ENCODE data around the gene TNFAIP6.

DNA sequence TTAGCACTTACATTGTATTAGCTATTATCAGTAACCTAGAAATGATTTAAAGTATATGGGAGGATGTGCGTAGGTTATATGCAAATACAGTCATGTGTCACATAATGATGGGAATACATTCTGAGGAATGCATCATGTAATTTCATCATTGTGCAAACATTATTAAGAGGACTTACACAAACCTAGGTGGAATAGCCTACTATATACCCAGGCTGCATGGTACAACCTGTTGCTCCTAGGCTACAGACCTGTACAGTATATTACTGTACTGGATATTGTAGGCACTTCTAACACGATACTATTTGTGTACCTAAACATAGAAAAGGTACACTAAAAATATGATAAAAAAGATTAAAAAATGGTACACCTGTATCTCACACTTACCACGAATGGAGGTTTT lies 60.3 kb downstream of the TNFAIP6 start:
- TF ChIP-seq, protein P1, sequence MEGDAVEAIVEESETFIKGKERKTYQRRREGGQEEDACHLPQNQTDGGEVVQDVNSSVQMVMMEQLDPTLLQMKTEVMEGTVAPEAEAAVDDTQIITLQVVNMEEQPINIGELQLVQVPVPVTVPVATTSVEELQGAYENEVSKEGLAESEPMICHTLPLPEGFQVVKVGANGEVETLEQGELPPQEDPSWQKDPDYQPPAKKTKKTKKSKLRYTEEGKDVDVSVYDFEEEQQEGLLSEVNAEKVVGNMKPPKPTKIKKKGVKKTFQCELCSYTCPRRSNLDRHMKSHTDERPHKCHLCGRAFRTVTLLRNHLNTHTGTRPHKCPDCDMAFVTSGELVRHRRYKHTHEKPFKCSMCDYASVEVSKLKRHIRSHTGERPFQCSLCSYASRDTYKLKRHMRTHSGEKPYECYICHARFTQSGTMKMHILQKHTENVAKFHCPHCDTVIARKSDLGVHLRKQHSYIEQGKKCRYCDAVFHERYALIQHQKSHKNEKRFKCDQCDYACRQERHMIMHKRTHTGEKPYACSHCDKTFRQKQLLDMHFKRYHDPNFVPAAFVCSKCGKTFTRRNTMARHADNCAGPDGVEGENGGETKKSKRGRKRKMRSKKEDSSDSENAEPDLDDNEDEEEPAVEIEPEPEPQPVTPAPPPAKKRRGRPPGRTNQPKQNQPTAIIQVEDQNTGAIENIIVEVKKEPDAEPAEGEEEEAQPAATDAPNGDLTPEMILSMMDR (IDR thresholded peaks at IDR 0.05), result no peak
- TF ChIP-seq POLR2A (IDR thresholded peaks at IDR 0.05), result no peak
